WERI-Rb-1 (cell line): ENCODE results near the gene ZNF700.
"Not testable (repeated sequence)": the region's sequence is repeated elsewhere in the genome, so short reads cannot be mapped to it uniquely, and the experiment has no call there.

ENCODE experiments used
- DNase-seq: peaks from one replicate; pipeline ENCODE4 v3.0.0-alpha.2; 2020
- H3K27ac ChIP-seq: fragments of 250-450 bp; sonication (Bioruptor Pico); 2 replicates; pipeline ENCODE4 v1.5.1; 2020; ENCODE audit warnings: mild to moderate bottlenecking, moderate library complexity
- H3K27me3 ChIP-seq: fragments of 250-450 bp; sonication (Bioruptor Pico); 2 replicates; pipeline ENCODE4 v1.5.1; 2021; ENCODE audit warnings: mild to moderate bottlenecking, low read depth, moderate library complexity; ENCODE audit not compliant: insufficient read depth, severe bottlenecking
- H3K36me3 ChIP-seq: fragments of 250-450 bp; sonication (Bioruptor Pico); 2 replicates; pipeline ENCODE4 v1.5.1; 2020; ENCODE audit warnings: mild to moderate bottlenecking, moderate library complexity
- H3K4me3 ChIP-seq: 2 replicates; pipeline ENCODE4 v1.5.1; 2011; ENCODE audit warnings: low read depth, mild to moderate bottlenecking, control low read depth, low read length
- H3K9me3 ChIP-seq: fragments of 250-450 bp; sonication (Bioruptor Pico); 2 replicates; pipeline ENCODE4 v1.5.1; 2021; ENCODE audit warnings: mild to moderate bottlenecking, moderate library complexity; ENCODE audit not compliant: severe bottlenecking
- CTCF ChIP-seq: IDR thresholded peaks from 2 replicates; pipeline ENCODE4 v1.5.1; 2011; ENCODE audit warnings: low read depth, mild to moderate bottlenecking, control low read depth, inconsistent platforms, low read length

The ZNF700 gene

GRCh38 chr19:11989112-11989456 is 64.2 kb downstream of the ZNF700 start:
- no peak overlapping the region for H3K4me3 ChIP-seq
- no peak for DNase-seq
- TF ChIP-seq CTCF = no peak
- no peaks in the 10 kb centered on the region; the same call in none of the 2 replicates for H3K36me3 ChIP-seq
- peaks cover 4% of the 10 kb centered on the region for H3K9me3 ChIP-seq
- no peak overlapping the region for H3K27ac ChIP-seq
- no peaks in the 10 kb centered on the region for H3K27me3 ChIP-seq

GRCh38 chr19:11991921-11992320 is 67.0 kb downstream of the ZNF700 start:
- not testable (repeated sequence) for H3K27ac ChIP-seq, H3K36me3 ChIP-seq, H3K4me3 ChIP-seq, DNase-seq, H3K27me3 ChIP-seq, H3K9me3 ChIP-seq

GRCh38 chr19:11995174-11995573 is 70.3 kb downstream of the ZNF700 start:
- TF ChIP-seq CTCF = no peak
- H3K27me3 ChIP-seq = no peaks in the 10 kb centered on the region
- no peak for DNase-seq
- H3K36me3 ChIP-seq = peaks cover 4% of the 10 kb centered on the region; the same call in 1 of the 2 replicates
- no peak overlapping the region for H3K27ac ChIP-seq
- no peaks in the 10 kb centered on the region for H3K9me3 ChIP-seq
- H3K4me3 ChIP-seq = no peak overlapping the region
